ENCODE measurements around the gene NDC1. TPM values are rescaled to one million over a fixed set of nuclear protein-coding genes. Genes with fewer than 3 reads are reported as not detected.

NDC1 gene
- total RNA-seq, 1 donor from 2014 or later = 14.6 TPM

DNA sequence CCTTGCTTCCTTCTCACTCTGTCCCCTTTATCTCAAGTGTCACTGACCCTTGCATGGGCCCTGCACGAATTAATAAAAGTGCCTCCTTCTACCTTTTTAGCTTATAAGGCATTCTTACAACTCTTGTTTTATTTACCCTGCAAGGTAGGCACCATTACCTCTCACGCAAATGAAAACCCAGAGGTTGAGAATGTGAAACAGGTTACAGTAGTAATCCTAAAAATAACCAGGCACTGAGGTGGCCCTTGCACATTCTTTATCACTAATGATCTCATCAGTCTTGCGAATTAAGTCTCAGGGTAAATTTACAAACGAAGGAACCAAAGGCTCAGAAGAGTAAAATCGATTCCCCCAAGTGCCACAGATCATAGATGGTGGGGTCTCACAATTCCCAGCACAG lies 102.8 kb downstream of the NDC1 start:
- Histone ChIP-seq H3K4me3 (ENCODE audit: low read length in 3 of 3) (no peak overlapping the region), H3K4me1 (ENCODE audit: control insufficient read depth in 3 of 3, insufficient read depth in 3 of 3, low read length in 3 of 3) (peaks cover 8 to 17% (median 16%) of the 10 kb centered on the region in 3 donors), H3K27me3 (ENCODE audit: control insufficient read depth in 3 of 3, insufficient read depth in 3 of 3, low read length in 3 of 3) (peaks cover 23 to 30% (median 24%) of the 10 kb centered on the region in 3 donors), H3K9me3 (ENCODE audit: control insufficient read depth in 3 of 3, low read length in 3 of 3) (no peaks in the 10 kb centered on the region), H3K36me3 (ENCODE audit: control insufficient read depth in 3 of 3, insufficient read depth in 3 of 3, low read length in 3 of 3) (no peaks in the 10 kb centered on the region), H3K27ac (ENCODE audit: low read depth, low read length) (no peak overlapping the region), H3K9ac (ENCODE audit: low read depth in 1 of 3, low read length in 3 of 3) (no peak overlapping the region)

DNA sequence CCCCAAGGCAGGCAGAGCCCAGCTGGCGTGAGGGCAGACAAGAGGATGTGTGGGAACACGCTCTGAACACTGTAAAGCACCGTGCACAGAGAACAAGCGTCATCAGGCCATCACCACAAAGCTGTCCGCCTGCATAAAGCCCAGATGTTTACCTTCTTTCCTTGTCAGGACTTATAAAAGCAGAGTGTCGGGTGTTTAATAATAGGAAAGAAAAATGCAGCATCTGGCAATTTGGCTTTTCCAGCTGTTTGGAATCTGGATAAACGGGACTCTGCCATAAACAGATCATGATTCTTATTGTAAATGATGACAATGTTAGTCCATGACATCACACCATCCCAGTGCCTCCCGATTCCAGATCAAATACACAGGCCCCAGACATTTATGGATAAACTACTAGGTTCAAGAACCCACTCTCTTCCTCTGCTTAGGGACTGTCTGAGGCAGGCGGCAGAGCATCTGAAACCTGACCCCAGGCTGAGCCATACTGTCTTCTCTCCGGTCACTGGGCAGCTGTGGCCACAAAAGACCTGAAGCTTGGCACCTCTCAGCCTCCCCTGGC lies 103.4 kb downstream of the NDC1 start:
- no peak overlapping the region for H3K9ac ChIP-seq (ENCODE audit: low read depth in 1 of 3, low read length in 3 of 3)
- H3K27ac ChIP-seq (ENCODE audit: low read depth, low read length) = no peak overlapping the region
- H3K9me3 ChIP-seq (ENCODE audit: control insufficient read depth in 3 of 3, low read length in 3 of 3) = no peaks in the 10 kb centered on the region

DNA sequence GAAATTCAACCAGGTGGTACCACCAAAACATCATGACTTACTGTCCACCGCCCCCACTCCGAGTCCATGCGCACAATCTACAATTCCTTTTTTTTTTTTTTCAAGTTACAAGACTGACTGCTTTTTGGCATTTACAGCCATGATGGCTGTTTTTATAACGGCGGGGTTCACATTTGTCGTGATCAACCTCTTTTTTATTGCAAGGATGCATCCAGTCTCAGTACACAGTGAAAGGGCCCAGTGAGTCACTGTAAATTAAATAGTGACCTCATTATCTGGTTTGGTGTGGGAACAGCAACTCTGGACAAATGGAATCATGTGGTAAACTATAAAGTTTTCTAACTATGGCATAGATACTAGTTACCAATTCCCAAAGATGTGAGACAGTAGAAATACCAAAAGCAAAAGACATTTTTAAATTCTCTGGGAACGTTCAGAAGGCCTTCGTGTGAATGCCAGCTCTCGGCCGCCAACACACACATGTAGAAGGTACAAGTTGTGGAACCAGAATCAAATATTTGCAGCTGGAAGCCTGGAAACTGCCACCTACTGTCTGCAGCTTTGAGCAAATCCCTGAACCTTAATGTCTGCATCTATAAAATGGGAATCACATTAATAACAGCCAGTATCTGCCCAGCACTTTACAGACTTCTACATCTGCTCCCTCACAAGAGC lies 104.0 kb downstream of the NDC1 start:
- Histone ChIP-seq H3K9me3 (ENCODE audit: control insufficient read depth in 3 of 3, low read length in 3 of 3) (no peaks in the 10 kb centered on the region), H3K4me3 (ENCODE audit: low read length in 3 of 3) (no peak overlapping the region), H3K4me1 (ENCODE audit: control insufficient read depth in 3 of 3, insufficient read depth in 3 of 3, low read length in 3 of 3) (peaks cover 5 to 11% (median 10%) of the 10 kb centered on the region in 3 donors), H3K27me3 (ENCODE audit: control insufficient read depth in 3 of 3, insufficient read depth in 3 of 3, low read length in 3 of 3) (peaks cover 20% of the 10 kb centered on the region in 3 donors), H3K9ac (ENCODE audit: low read depth in 1 of 3, low read length in 3 of 3) (no peak overlapping the region), H3K27ac (ENCODE audit: low read depth, low read length) (no peak overlapping the region), H3K36me3 (ENCODE audit: control insufficient read depth in 3 of 3, insufficient read depth in 3 of 3, low read length in 3 of 3) (no peaks in the 10 kb centered on the region)

More for the DNA sequence above, 103.4 kb downstream of the NDC1 start:
- no peaks in the 10 kb centered on the region for H3K36me3 ChIP-seq (ENCODE audit: control insufficient read depth in 3 of 3, insufficient read depth in 3 of 3, low read length in 3 of 3)
- peaks cover 5 to 15% (median 14%) of the 10 kb centered on the region in 3 donors for H3K4me1 ChIP-seq (ENCODE audit: control insufficient read depth in 3 of 3, insufficient read depth in 3 of 3, low read length in 3 of 3)
- H3K27me3 ChIP-seq (ENCODE audit: control insufficient read depth in 3 of 3, insufficient read depth in 3 of 3, low read length in 3 of 3) = peaks cover 20 to 25% (median 21%) of the 10 kb centered on the region in 3 donors
- H3K4me3 ChIP-seq (ENCODE audit: low read length in 3 of 3) = no peak overlapping the region

DNA sequence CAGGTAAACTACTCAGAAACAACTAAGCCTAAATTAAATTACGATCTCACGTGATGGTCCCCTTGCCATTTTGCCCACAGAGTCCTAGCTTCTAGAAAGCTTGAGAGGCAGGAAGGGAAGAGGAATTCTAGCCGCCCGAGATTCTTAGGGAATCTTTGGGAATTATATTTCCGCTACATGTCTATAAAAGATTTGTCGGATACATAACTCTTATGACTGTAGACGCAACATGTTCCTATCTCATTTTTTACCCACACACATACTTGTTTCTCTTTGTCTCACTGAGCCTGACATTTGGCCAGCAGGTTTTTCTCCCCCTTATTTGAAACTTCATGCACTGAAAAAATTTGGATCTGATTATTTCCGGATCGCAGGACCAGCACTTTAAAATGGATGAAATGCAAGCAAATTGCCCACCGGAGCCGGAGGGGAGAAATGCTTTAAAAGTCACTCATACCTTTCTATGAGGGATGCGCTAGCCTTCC lies 104.6 kb downstream of the NDC1 start:
- Histone ChIP-seq H3K27ac (ENCODE audit: low read depth, low read length) (no peak overlapping the region), H3K4me3 (ENCODE audit: low read length in 3 of 3) (no peak overlapping the region), H3K36me3 (ENCODE audit: control insufficient read depth in 3 of 3, insufficient read depth in 3 of 3, low read length in 3 of 3) (no peaks in the 10 kb centered on the region), H3K27me3 (ENCODE audit: control insufficient read depth in 3 of 3, insufficient read depth in 3 of 3, low read length in 3 of 3) (peaks cover 16 to 20% (median 16%) of the 10 kb centered on the region in 3 donors), H3K9ac (ENCODE audit: low read depth in 1 of 3, low read length in 3 of 3) (no peak overlapping the region), H3K4me1 (ENCODE audit: control insufficient read depth in 3 of 3, insufficient read depth in 3 of 3, low read length in 3 of 3) (peaks cover under 1 to 7% (median 6%) of the 10 kb centered on the region in 3 donors), H3K9me3 (ENCODE audit: control insufficient read depth in 3 of 3, low read length in 3 of 3) (no peaks in the 10 kb centered on the region)

DNA sequence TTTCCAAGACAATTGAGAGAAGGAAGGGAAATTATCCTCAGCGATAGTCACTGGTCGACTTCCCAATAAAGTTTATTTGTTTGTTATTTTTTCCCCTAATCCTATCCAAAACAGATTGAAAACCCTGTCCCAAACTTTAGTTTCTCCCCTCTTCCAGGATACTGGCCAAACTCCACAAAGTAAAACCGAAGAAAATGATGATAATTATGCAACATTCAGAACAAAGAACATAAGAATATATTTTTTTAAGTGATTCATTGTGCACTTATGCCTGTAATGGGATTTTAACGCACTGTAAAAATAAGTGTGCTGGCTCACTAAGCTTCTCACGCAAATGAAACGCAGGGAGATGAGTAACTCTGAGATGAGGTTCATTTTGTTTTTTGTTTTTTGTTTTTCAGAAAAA lies 105.2 kb downstream of the NDC1 start:
- Histone ChIP-seq H3K27ac (ENCODE audit: low read depth, low read length) (no peak overlapping the region), H3K27me3 (ENCODE audit: control insufficient read depth in 3 of 3, insufficient read depth in 3 of 3, low read length in 3 of 3) (peaks cover 10 to 16% (median 10%) of the 10 kb centered on the region in 3 donors), H3K36me3 (ENCODE audit: control insufficient read depth in 3 of 3, insufficient read depth in 3 of 3, low read length in 3 of 3) (no peaks in the 10 kb centered on the region), H3K9ac (ENCODE audit: low read depth in 1 of 3, low read length in 3 of 3) (no peak overlapping the region), H3K4me1 (ENCODE audit: control insufficient read depth in 3 of 3, insufficient read depth in 3 of 3, low read length in 3 of 3) (peaks cover 0 to 2% (median under 1%) of the 10 kb centered on the region in 3 donors), H3K4me3 (ENCODE audit: low read length in 3 of 3) (no peak overlapping the region), H3K9me3 (ENCODE audit: control insufficient read depth in 3 of 3, low read length in 3 of 3) (no peaks in the 10 kb centered on the region)

DNA sequence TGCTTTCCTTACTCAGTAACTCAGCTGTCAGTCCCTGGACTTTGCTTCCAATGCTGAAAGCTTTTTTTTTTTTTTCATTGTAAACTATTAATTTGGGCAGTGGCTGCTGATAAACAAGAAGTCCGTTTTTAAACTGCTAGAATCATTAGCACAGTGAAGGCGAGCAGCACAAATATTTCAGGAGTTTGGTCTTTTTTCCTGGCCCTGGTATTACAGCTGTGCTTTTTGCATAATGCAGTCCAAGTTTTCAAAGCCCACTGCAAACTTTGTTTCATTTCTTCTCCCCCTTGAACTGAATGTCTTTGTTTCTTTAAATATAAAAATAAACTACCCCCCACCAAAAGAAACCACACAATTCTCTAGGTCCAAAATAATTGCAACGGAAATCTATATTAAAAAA lies 105.7 kb downstream of the NDC1 start:
- Histone ChIP-seq H3K9ac (ENCODE audit: low read depth in 1 of 3, low read length in 3 of 3) (no peak overlapping the region), H3K4me3 (ENCODE audit: low read length in 3 of 3) (no peak overlapping the region), H3K36me3 (ENCODE audit: control insufficient read depth in 3 of 3, insufficient read depth in 3 of 3, low read length in 3 of 3) (no peaks in the 10 kb centered on the region), H3K27ac (ENCODE audit: low read depth, low read length) (no peak overlapping the region), H3K4me1 (ENCODE audit: control insufficient read depth in 3 of 3, insufficient read depth in 3 of 3, low read length in 3 of 3) (peaks cover 0 to 2% (median 0%) of the 10 kb centered on the region in 3 donors), H3K9me3 (ENCODE audit: control insufficient read depth in 3 of 3, low read length in 3 of 3) (no peaks in the 10 kb centered on the region), H3K27me3 (ENCODE audit: control insufficient read depth in 3 of 3, insufficient read depth in 3 of 3, low read length in 3 of 3) (peaks cover 5 to 16% (median 9%) of the 10 kb centered on the region in 3 donors)

DNA sequence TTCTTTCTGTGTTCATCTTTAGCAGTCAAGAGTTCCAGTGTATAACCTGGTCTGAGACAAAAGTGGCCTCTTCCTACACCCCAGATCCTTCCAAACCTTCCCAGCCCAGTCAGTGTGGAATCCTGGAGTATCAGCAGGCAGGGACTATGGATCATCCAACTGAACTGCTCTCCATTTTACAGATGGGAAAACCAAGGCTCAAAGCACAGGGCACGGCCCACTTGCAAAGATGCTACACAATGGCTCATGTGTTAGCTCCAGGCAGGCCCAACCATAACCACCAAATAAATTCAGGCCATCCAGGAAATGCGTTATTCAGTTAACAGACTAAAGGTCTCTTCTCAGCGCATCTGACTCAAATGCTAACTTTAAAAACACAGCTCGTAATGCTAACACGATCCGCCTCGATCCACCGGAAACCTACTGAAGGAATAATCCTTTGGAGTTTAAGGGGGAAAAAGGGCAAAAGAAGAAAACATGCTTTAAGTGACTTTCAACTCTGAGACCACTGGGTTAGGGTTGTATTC lies 106.3 kb downstream of the NDC1 start:
- Histone ChIP-seq H3K9ac (ENCODE audit: low read depth in 1 of 3, low read length in 3 of 3) (no peak overlapping the region), H3K4me1 (ENCODE audit: control insufficient read depth in 3 of 3, insufficient read depth in 3 of 3, low read length in 3 of 3) (peaks cover 0 to 2% (median 0%) of the 10 kb centered on the region in 3 donors), H3K36me3 (ENCODE audit: control insufficient read depth in 3 of 3, insufficient read depth in 3 of 3, low read length in 3 of 3) (no peaks in the 10 kb centered on the region), H3K4me3 (ENCODE audit: low read length in 3 of 3) (no peak overlapping the region), H3K9me3 (ENCODE audit: control insufficient read depth in 3 of 3, low read length in 3 of 3) (no peaks in the 10 kb centered on the region), H3K27ac (ENCODE audit: low read depth, low read length) (no peak overlapping the region), H3K27me3 (ENCODE audit: control insufficient read depth in 3 of 3, insufficient read depth in 3 of 3, low read length in 3 of 3) (peaks cover 5 to 13% (median 9%) of the 10 kb centered on the region in 3 donors)

DNA sequence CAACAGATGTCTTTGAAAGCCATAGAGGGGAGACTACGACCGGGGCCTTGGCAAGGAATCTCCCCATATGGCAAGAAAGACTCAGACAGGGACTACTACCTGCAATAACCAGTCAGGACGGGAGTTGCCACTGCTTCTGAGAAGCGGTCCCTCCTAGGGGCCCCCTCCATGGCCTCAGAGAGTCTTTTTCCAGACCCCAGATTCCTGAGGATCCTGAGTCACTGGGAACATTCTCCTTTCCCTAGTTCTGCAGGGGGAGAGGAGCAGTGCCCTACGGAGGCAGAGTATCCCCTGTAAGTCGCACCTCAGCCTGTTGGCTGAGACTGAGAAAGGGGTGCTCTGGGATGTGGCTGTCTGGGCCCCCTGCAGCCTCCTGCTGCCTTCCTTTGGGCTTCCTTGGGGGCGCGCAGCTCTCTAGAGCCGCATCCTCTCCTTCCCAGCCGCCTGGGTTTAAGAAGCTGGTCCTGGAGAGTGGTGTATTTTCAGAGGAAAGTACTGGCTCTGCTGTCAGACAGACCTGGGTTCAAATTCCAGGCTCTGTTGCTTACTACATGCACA lies 107.0 kb downstream of the NDC1 start:
- H3K4me1 ChIP-seq (ENCODE audit: control insufficient read depth in 3 of 3, insufficient read depth in 3 of 3, low read length in 3 of 3) = peaks cover 0 to 2% (median 0%) of the 10 kb centered on the region in 3 donors
- no peaks in the 10 kb centered on the region for H3K36me3 ChIP-seq (ENCODE audit: control insufficient read depth in 3 of 3, insufficient read depth in 3 of 3, low read length in 3 of 3)
- no peaks in the 10 kb centered on the region for H3K9me3 ChIP-seq (ENCODE audit: control insufficient read depth in 3 of 3, low read length in 3 of 3)
- no peak overlapping the region for H3K9ac ChIP-seq (ENCODE audit: low read depth in 1 of 3, low read length in 3 of 3)
- peaks cover 5 to 13% (median 9%) of the 10 kb centered on the region in 3 donors for H3K27me3 ChIP-seq (ENCODE audit: control insufficient read depth in 3 of 3, insufficient read depth in 3 of 3, low read length in 3 of 3)
- no peak overlapping the region for H3K4me3 ChIP-seq (ENCODE audit: low read length in 3 of 3)
- no peak overlapping the region for H3K27ac ChIP-seq (ENCODE audit: low read depth, low read length)

DNA sequence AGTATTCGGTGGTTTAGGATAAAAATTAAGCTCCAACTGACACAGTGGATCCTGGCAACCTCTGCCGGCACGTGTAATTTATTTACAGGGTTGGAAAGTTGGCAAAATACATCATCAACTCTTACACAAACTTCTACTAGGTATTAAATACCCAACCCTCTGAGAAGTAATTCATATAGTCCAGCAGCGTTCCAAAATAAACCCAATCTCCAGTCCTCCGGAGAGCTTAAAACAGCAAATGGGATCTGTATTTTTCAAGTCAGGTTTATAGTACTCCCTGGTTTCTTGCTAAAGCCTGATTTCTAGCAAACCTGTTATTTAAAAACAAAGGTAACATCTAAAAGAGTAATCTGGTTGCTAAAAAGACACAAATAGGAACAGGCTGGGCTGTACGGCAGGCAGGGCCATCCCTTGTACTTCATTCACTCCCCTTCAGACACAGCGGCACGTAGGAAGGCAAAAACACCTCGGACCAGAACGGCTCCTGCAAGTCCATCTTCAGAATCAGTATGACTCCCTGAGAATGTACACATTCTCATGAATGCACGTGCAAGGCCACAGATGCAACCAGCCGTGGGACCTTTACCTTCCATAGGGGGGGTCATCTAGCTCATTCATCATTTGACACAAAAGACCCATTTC lies 107.8 kb downstream of the NDC1 start:
- Histone ChIP-seq H3K27me3 (ENCODE audit: control insufficient read depth in 3 of 3, insufficient read depth in 3 of 3, low read length in 3 of 3) (peaks cover 5 to 9% (median 8%) of the 10 kb centered on the region in 3 donors), H3K9ac (ENCODE audit: low read depth in 1 of 3, low read length in 3 of 3) (no peak overlapping the region), H3K27ac (ENCODE audit: low read depth, low read length) (no peak overlapping the region), H3K9me3 (ENCODE audit: control insufficient read depth in 3 of 3, low read length in 3 of 3) (no peaks in the 10 kb centered on the region), H3K4me1 (ENCODE audit: control insufficient read depth in 3 of 3, insufficient read depth in 3 of 3, low read length in 3 of 3) (peaks cover 0 to 2% (median 0%) of the 10 kb centered on the region in 3 donors), H3K36me3 (ENCODE audit: control insufficient read depth in 3 of 3, insufficient read depth in 3 of 3, low read length in 3 of 3) (no peaks in the 10 kb centered on the region), H3K4me3 (ENCODE audit: low read length in 3 of 3) (no peak overlapping the region)

All from skeletal muscle tissue (tissue), 4 donors.